GM18868 (cell line): ENCODE results near the gene ALOX15B.

ENCODE experiments used
- ATAC-seq: cut with Tn5 transposase; IDR thresholded peaks from one replicate; pipeline ENCODE4 v1.9.1; 2021; ENCODE audit warnings: mild to moderate bottlenecking, moderate library complexity; ENCODE audit not compliant: unreplicated experiment

Gene ALOX15B

DNA sequence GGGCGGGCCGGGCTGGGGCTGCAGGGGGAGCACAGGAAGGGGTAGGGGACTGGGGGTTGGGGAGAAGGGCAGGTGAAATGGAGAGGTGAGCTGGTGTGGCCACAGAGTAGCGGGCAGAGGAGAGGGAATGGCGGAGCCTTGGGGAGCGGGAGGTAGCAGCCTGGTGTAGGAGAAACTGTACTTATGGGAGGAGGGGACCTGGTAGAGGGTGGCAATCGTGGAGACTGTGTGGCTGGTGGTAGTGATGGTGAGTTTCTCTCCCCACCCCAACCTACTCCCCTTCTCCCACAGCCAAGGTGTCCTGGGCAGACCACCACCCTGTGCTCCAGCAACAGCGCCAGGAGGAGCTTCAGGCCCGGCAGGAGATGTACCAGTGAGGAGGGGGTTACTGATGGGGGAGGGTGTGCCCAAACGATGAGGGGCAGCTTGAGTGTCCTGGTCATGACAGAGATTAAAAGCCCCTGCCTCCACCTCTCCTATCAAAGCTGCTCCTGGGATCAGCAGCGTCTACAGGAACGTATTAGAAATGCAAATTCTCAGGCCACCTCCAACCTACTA, 831 bp downstream of the ALOX15B start:
- ATAC-seq = no peak

DNA sequence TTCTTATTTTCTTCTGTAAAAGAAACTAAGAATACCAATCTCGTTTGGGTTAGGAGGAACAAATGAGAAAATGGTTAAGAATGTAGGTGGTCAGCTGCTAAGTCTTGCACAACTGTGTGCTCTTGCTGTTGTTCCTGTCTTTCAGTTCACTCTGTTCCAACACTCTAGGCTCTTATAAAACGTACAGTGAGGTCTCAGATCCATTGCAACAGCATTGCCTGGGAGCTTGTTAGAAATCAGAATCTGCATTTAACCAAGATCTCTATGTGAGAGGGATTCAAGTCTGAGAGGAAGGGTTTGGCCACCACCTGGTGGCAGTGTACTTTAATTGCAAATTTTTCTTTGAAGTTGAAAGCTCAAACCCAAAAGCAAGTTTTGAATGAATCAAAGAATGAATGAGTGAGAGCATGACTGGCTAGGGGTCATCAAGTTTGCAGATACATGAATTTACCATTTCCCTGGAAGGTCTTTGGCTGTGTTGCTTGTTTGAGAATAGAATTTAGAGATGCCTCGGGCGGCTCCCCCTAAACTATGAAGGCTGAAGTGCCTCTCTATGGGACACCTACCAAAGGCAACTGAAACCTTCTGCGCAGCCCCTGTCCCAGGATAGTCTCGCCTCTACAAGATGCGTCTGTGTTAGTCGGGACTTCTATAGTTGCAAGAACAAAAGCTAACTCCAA, 2.5 kb downstream of the ALOX15B start:
- no peak for ATAC-seq

DNA sequence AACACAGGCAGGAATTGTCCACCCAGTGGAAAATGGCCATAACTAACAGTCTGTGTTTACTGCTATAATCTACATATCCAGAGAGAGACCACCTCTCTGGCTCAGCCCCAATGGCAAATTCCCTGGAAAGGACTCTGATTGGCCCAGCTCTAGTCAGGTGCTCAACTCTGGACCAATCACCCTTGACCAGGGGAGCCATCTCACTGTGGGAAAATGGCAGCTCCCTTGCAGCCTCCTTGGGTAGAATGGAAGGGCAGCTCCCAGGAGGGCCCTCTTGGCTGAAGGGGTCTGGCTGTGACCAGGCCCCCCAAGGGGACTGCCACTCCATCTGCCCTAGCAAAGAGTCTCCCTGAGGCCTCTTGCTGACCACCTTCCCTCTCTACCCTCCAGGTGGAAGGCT, 3.1 kb downstream of the ALOX15B start:
- no peak for ATAC-seq

DNA sequence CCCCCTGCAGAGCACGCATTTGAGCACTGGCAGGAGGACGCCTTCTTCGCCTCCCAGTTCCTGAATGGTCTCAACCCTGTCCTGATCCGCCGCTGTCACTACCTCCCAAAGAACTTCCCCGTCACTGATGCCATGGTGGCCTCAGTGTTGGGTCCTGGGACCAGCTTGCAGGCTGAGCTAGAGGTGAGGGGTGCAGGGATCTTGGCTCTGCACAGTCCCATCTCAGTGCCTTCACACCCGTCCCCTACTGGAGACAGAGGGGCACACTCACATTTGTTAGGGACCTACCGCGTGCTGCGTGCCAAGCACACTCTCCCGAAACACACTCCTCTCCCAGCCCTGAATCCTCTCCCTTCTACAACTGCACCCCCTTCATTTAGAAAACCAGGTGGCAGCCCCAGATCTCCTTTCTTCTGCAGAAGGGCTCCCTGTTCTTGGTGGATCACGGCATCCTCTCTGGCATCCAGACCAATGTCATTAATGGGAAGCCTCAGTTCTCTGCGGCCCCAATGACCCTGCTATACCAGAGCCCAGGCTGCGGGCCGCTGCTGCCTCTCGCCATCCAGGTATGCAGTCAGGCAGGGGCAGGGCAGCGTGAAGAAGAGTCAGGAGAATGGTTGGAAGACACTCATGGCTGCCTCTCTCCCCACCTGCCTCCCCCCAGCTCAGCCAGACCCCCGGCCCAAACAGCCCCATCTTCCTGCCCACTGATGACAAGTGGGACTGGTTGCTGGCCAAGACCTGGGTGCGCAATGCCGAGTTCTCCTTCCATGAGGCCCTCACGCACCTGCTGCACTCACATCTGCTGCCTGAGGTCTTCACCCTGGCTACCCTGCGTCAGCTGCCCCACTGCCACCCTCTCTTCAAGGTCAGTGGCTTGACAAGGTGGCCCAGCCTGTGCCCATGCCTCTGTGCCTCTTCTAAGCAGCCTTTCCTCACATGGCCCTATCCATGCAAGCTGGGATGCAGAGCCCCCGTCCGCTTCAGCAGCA, 6.3 kb downstream of the ALOX15B start:
- ATAC-seq = no peak

DNA sequence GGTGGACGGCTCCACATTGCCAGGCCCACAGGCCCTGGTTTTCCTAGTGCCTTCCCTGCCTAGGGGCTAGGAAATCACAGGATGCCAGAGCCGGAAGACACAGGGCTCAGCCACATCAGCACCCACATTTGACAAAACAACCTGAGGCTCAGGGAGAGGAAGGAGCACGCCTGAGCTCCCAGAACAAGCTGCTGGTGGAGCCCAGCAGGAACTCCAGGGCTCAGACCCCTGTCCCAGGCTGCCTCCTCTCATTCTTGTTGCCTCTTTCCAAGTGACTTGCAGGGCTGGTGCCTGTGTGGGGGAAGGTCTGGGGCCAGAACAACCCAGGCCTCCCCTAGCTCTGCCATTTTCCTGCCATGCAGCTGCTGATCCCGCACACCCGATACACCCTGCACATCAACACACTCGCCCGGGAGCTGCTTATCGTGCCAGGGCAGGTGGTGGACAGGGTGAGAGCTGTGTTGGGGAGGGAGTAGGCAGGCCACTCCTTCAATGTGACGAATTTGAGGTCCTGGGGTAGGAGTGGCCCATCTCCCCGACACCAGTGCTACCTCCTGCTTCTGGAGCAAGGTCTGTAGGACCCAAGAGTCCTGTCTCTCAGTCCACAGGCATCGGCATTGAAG, 7.6 kb downstream of the ALOX15B start:
- ATAC-seq = no peak

DNA sequence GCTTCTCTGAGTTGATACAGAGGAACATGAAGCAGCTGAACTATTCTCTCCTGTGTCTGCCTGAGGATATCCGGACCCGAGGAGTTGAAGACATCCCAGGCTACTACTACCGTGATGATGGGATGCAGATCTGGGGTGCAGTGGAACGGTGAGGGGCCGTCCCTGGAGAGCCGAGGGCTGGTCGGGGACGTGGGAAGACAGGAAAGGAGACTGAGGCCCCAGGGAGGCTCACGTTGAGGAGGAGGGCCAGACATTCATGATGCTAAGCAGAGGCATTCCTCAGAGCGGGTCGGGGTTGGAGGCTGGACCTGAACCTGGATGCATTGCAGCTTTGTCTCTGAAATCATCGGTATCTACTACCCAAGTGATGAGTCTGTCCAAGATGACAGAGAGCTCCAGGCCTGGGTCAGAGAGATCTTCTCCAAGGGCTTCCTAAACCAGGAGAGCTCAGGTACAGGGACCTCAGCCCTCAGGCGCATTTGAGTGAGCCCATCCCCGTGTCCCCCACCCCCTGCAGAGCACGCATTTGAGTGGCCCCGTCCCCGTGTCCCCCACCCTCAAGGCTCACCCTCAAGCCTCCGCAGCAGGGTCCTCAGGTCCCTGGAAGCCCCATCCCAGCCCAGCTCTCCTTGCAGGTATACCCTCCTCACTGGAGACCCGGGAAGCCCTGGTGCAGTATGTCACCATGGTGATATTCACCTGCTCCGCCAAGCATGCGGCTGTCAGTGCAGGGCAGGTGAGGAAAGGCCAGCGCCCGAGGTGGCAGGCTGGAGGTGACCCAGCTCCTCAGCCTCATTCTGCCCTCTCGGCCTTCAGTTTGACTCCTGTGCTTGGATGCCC, 8.3 kb downstream of the ALOX15B start:
- no peak for ATAC-seq

DNA sequence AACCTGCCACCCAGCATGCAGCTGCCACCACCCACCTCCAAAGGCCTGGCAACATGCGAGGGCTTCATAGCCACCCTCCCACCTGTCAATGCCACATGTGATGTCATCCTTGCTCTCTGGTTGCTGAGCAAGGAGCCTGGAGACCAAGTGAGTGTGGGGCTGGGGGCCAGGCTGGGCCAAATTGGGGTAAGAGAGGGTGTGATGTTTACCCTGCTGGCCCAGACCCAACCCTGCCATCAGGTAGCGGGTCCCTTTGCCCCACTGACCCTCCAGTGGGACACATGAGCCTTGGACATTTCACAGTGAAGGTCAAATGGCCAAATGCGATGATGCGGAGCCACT, 8.9 kb downstream of the ALOX15B start:
- no peak for ATAC-seq

DNA sequence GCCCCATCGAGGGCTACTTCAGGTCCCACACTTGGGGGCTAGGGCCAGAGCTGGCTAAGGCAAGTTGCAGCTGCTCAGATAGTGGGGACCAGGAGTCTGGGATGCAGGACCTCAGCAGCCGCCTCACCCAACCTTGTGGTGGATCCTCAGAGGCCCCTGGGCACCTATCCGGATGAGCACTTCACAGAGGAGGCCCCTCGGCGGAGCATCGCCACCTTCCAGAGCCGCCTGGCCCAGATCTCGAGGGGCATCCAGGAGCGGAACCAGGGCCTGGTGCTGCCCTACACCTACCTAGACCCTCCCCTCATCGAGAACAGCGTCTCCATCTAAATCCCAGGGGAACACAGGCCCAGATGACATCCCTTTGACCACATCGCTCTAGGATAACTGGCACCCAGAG, 9.4 kb downstream of the ALOX15B start:
- no peak for ATAC-seq

DNA sequence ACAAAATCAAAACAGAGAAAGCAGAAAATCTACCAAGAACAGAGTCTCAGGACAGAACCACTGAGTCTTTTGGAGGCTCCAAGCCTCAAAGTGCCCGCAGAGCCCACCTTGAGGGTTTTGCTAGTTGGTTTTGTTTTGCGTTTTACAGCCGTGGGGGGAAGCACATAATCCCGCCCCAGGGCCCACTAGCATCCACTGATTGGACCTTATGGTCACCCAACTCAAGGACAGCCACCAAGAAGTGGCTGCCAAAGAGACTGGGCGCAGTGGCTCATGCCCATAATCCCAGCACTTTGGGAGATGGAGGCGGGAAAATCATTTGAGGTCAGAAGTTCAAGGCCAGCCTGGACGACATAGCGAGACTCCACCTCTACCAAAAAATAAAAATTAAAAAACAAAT, 9.9 kb downstream of the ALOX15B start:
- no peak for ATAC-seq

DNA sequence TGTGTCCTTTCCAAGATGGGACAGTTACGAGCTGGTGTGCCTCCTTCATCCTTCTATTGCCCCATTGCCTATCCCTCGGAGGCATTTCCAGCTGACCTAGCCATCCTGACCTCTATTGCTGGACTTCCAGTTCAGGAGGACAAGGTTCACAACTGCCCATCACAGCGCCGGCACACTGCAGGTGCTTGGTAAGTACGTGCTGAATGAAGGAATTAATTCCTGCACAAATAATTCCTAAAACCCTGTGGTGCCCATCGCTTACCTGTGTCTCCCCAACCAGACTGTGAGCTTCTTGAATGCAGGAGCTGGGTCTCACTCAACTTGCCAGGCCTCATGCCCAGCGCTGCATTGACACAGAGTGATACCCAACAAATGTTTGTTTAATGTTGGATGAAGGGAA, 13.0 kb downstream of the ALOX15B start:
- ATAC-seq = no peak

DNA sequence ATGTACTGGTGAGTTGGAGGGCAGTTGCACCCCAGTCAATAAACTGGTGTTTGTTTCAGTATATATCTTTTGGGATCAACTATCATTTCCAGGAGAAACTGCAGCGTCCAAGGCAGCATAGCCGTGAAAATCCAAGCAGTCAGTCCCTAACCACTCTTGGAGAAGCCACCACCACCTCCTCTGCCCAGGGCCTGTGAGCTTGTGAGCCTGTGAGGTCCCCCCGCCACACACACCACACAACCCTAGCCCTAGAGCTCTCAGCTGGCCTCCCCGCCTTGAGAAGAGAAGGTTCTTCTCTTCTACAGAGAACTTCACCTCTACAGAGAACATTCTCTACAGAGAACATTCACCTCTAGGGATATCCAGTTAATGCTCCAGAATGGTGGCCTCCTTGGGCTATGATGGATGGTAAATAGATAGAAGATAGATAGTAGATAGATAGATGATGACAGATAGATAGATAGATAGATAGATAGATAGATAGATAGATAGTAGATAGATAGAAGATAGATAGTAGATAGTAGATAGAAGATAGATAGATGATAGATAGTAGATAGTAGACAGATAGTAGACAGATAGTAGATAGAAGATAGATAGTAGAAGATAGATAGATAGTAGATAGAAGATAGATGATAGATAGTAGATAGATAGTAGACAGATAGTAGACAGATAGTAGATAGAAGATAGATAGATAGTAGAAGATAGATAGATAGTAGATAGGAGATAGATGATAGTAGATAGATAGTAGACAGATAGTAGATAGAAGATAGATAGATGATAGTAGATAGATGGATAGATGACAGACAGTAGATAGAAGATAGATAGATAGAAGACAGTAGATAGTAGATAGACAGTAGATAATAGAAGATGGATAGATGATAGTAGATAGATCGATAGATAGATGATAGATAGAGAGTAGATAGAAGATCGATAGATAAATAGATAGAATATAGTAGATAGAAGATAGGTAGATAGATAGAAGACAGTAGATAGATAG, 13.7 kb downstream of the ALOX15B start:
- no peak for ATAC-seq

DNA sequence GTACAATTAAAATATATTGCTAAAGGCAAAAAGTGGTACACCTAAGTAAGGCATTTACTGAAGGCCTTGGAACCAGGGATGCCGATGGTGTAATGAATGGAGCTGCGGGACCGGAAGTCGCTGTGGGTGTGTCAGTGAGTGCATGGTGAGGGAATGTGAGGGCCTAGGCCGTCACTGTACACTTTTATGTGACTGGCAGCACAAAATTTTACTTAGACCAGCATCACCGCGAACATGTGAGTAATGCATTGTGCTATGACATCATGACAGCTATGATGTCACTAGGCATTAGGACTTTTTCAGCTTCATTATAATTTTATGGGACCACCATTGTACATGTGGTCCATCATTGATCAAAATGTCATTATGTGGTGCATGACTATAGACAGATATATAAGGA, 14.7 kb downstream of the ALOX15B start:
- no peak for ATAC-seq

DNA sequence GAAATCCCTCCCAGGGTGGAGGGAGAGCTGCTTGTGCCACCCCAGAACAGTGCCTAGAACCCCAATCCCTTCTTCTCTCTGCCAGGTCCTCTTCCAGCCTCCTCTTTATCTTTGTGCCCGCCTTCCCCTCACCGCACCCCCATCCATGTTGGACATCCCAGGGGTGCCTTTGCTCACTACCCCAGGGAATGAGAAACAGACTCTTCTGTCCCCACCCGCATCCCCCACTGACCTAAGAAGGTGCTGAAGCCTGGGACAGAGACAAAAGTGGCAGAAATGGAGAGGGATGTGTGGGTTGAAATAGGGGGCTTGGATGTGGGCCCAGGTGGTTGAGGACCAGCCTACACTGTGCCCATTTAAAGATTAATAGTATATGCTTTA, 17.0 kb downstream of the ALOX15B start:
- ATAC-seq = no peak

DNA sequence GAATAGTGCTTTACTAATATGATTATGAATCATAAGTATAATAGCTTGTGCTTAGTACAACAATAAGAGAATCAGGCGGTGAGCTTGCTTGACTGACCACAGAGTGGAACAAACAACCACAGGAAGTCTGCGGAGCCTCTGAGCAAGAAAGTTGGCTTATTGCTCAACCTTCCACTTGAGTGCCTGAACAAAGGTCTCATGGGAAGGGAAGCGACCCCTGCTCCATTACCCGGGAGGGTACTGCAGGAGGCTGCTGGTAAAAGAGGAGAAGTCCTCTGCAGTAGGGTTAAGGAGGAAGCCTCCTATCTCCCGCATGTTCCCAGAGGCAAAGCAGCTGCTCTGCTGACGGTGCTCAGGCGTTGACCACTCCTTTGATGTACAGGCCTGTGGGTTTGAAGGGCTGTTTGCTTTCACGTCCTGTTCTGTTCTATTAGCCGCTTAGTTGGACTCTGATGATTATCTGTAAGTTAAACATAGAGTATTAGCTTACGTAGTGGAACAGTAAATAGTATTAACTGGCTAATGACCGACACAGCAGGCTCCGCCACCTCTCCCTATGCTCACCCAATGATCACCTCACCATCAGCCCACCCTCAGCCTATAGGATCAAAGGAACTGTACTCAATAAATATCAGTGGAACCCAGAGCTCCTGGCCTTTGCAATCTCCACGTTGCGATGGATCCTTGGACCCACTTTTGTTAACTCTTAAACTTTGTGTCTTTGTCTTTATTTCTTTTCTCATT, 17.5 kb downstream of the ALOX15B start:
- no peak for ATAC-seq

DNA sequence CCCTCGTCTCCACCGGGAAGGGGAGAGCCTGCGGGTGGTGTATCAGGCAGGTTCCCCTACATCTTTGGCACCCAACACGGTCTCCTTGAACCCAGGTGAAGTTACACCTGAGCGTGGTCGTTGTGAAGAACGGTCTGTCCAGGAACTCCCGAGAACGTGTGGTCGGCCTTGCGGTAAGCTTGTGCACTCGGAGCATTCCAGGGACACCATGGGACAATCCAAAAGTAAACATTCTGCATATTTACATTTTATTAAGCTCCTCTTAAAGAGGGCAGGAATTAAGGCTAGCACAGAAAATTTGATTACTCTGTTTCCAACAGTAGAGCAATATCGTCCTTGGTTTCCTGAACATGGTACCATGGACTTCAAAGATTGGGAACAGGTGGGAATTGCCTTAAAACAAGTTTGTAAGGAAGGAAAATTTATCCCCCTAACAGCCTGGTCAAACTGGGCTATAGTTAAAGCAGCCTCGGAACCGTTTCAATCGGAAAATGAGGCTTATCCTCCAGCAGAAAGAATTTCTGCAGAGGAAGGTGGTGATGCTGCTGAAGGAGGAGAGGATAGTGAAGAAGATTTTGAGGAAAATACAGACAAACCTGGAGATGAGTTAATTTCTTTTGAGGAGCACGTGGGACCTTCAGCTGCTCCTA, 18.2 kb downstream of the ALOX15B start:
- ATAC-seq = no peak

DNA sequence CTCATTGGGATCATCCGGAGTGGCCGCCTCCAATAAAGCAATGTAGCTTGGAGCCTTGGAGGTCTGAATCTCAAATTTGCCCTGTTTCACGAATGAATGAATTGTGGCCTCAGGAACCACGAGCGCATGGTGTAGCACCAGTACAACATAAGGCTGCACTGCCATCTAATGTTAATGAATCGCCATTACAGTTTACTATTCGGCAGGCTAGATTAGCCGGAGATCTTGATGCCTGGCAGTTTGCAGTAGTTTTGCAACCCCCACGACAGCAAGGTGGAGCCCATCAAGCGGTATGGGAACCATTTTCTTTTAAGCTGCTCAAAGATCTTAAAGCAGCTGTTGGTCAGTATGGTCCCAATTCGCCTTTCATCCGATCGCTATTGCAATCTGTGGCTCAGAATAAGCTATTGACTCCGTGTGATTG, 18.8 kb downstream of the ALOX15B start:
- ATAC-seq = no peak

DNA sequence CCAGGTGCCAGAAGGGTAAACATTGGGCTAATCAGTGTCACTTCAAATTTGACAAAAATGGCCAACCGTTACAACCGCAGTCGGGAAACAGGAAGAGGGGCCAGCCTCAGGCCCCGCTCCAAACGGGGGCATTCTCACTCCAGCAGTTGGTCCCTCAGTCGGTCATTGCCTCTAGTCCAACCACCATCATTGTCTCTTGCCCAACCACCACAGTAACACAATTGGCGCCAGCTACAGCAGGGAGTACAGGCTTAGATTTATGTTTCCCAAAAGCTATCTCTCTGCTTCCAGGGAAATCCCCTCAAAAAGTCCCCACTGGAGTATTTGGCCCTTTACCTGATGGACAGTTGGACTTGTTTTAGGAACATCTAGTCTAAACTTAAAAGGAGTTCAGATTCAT, 20.3 kb downstream of the ALOX15B start:
- no peak for ATAC-seq

DNA sequence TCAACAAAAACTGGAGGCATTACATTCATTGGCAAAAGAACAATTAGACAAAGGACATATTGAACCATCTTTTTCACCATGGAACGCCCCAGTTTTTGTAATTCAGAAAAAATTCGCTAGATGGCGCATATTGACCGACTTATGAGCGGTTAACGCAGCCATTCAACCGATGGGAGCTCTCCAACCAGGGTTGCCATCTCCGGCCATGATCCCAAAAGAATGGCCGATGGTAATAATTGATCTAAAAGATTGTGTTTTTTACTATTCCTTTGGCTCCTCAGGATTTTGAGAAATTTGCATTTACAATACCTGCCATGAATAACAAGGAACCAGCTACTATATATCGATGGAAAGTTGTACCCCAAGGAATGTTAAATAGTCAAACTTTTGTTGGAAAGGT, 21.4 kb downstream of the ALOX15B start:
- ATAC-seq = no peak
